Fibroblast of lung (primary cell): ENCODE data around the gene WWOX. TPM values are rescaled to one million over a fixed set of nuclear protein-coding genes. Genes with fewer than 3 reads are reported as not detected.

Experiments
- DNase-seq, 2 donors: peaks; one replicate each; pipeline versions ENCODE4 v3.0.0 to v3.0.0-alpha.2; 2010; ENCODE audit warnings: low read depth in 2 of 2
- H2AFZ ChIP-seq: 2 replicates; pipeline ENCODE4 v1.5.1; 2012; ENCODE audit warnings: low read length, control low read depth, inconsistent platforms
- H3K27ac ChIP-seq: 2 replicates; pipeline ENCODE4 v1.5.1; 2011; ENCODE audit warnings: low read length, control low read depth; ENCODE audit not compliant: insufficient read depth
- H3K27me3 ChIP-seq: 2 replicates; pipeline ENCODE4 v1.5.1; 2011; ENCODE audit warnings: mild to moderate bottlenecking, low read length; ENCODE audit not compliant: control insufficient read depth, insufficient read depth
- H3K36me3 ChIP-seq: 2 replicates; pipeline ENCODE4 v1.5.1; 2011; ENCODE audit warnings: low read length; ENCODE audit not compliant: control insufficient read depth, insufficient read depth
- H3K4me1 ChIP-seq: 2 replicates; pipeline ENCODE4 v1.5.1; 2011; ENCODE audit warnings: low read length; ENCODE audit not compliant: control insufficient read depth, insufficient read depth; ENCODE audit errors: extremely low read depth
- H3K4me2 ChIP-seq: 2 replicates; pipeline ENCODE4 v1.5.1; 2011; ENCODE audit warnings: low read length, control low read depth; ENCODE audit not compliant: insufficient read depth; ENCODE audit errors: extremely low read depth
- H3K4me3 ChIP-seq, 4 experiments: fragments of 200-600 bp in 1 of 4; sonication (generic) in 1 of 4; replicated peaks in 1 of 4; 2 replicates each; pipeline ENCODE4 v1.5.1; 2011 to 2016; ENCODE audit warnings: low read length in 4 of 4, low read depth in 3 of 4, mild to moderate bottlenecking in 3 of 4, control low read depth in 2 of 4, inconsistent platforms in 1 of 4, mixed read lengths in 1 of 4; ENCODE audit not compliant: insufficient read depth in 1 of 4; ENCODE audit errors: control extremely low read depth in 1 of 4
- H3K79me2 ChIP-seq: 2 replicates; pipeline ENCODE4 v1.5.1; 2012; ENCODE audit warnings: mild to moderate bottlenecking, low read length, inconsistent platforms; ENCODE audit not compliant: control insufficient read depth, insufficient read depth
- H3K9ac ChIP-seq: 2 replicates; pipeline ENCODE4 v1.5.1; 2011; ENCODE audit warnings: mild to moderate bottlenecking, low read length, control low read depth; ENCODE audit not compliant: insufficient read depth
- H3K9me3 ChIP-seq: 2 replicates; pipeline ENCODE4 v1.5.1; 2012; ENCODE audit warnings: low read depth, low read length; ENCODE audit not compliant: control insufficient read depth, insufficient read depth
- H4K20me1 ChIP-seq: 2 replicates; pipeline ENCODE4 v1.5.1; 2011; ENCODE audit warnings: low read length; ENCODE audit not compliant: control insufficient read depth, insufficient read depth; ENCODE audit errors: extremely low read depth
- CTCF ChIP-seq, 2 donors: IDR thresholded peaks in 1 of 2; conservative IDR thresholded peaks in 1 of 2; 1 replicate in 1 of 2; 2 replicates in 1 of 2; pipeline ENCODE4 v1.5.1; 2011 to 2012; ENCODE audit warnings: low read length in 2 of 2, control low read depth in 1 of 2, inconsistent platforms in 1 of 2, low read depth in 1 of 2, mild to moderate bottlenecking in 1 of 2
- EZH2 ChIP-seq: IDR thresholded peaks from 2 replicates; pipeline ENCODE4 v1.5.1; 2012; ENCODE audit warnings: low read length, control low read depth, mild to moderate bottlenecking; ENCODE audit errors: missing control alignments
- polyA plus RNA-seq, 2 donors: library from polyadenylated mRNA; depleted of rRNA in 1 of 2; stranded (reverse) in 1 of 2; unstranded in 1 of 2; fragments of >200 nt; gene quantifications; 2 replicates each; pipeline ENCODE4 v1.2.1, GENCODE V29; 2011 to 2012; ENCODE audit warnings: missing spikeins in 1 of 2
- total RNA-seq: library from RNA; depleted of rRNA; stranded (reverse); fragments of >200 nt; gene quantifications from 2 replicates; pipeline ENCODE4 v1.2.1, GENCODE V29; 2014

Gene WWOX
- total and polyA plus RNA-seq, 2 donors (not counting 1 experiment from before 2014, with no cell fraction given) = 5.6 to 16.3 TPM

DNA sequence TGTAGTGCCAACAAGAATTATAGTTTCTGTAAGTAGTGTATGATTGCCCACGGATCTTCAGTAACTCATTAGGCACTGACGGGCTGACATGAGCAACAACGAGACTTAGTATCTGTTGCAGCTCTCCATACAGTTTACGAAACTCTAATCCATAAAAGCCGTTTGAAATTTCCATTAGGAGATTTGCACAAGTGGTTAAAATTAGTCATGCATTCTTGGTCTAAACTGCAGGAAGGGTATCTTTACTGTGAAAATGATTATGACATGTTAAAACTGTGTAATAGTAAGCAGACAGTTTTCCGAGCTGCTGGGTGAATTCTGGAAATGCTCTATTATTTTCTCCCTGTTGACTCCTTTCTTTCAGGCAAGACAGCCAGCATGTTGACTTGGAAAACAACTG is 605.0 kb downstream of the WWOX start:
- Histone ChIP-seq H3K36me3 (no peaks in the 10 kb centered on the region), H3K27me3 (no peaks in the 10 kb centered on the region), H3K4me3 (no peak overlapping the region), H3K79me2 (no peaks in the 10 kb centered on the region), H3K27ac (no peak overlapping the region), H3K9me3 (no peaks in the 10 kb centered on the region), H3K9ac (no peak overlapping the region), H3K4me1 (no peaks in the 10 kb centered on the region), H3K4me2 (no peak overlapping the region), H2AFZ (no peak overlapping the region), H4K20me1 (no peaks in the 10 kb centered on the region)
- no peak for TF ChIP-seq CTCF (conservative IDR thresholded peaks at IDR 0.05 in 1 of 2, IDR thresholded peaks at IDR 0.05 in 1 of 2; ENCODE audit: low read depth in 1 of 2, low read length in 2 of 2)
- TF ChIP-seq EZH2 = no peak
- DNase-seq = peak; percentile 34 to 42

DNA sequence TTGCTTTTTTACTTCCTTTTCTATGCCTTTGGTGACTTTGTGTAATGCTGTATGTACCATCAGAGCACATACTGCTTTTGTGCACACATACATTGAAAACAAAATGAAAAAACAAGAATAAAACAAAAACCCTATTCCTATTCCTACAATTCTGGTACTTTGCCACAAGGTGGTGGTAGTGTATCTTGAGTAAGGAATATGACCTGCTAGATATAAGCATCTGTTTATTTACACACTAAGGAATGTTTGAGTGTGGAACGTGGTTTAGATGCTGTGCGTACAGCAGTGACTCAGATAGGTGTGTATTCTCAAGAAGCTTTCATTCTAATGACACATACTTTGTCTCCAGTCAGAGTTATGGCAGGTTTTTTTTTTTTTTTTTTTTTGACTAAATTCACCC is 606.2 kb downstream of the WWOX start:
- no peaks in the 10 kb centered on the region for H3K79me2 ChIP-seq
- no peak overlapping the region for H3K4me3 ChIP-seq
- no peaks in the 10 kb centered on the region for H3K27me3 ChIP-seq
- peak; percentile 40 to 55 for DNase-seq
- no peak overlapping the region for H2AFZ ChIP-seq
- no peaks in the 10 kb centered on the region for H3K36me3 ChIP-seq
- no peak overlapping the region for H3K4me2 ChIP-seq
- H3K4me1 ChIP-seq = no peaks in the 10 kb centered on the region
- no peaks in the 10 kb centered on the region for H3K9me3 ChIP-seq
- no peak overlapping the region for H3K9ac ChIP-seq
- TF ChIP-seq EZH2 (no peak), CTCF (conservative IDR thresholded peaks at IDR 0.05 in 1 of 2, IDR thresholded peaks at IDR 0.05 in 1 of 2; ENCODE audit: low read depth in 1 of 2, low read length in 2 of 2) (peak; percentile 7 to 51)
- no peak overlapping the region for H3K27ac ChIP-seq
- H4K20me1 ChIP-seq = no peaks in the 10 kb centered on the region

- Histone ChIP-seq H3K9me3 (no peaks in the 10 kb centered on the region), H3K36me3 (no peaks in the 10 kb centered on the region), H3K79me2 (no peaks in the 10 kb centered on the region), H2AFZ (no peak overlapping the region), H3K27me3 (no peaks in the 10 kb centered on the region), H3K4me3 (no peak overlapping the region), H3K27ac (no peak overlapping the region), H4K20me1 (no peaks in the 10 kb centered on the region), H3K9ac (no peak overlapping the region), H3K4me1 (no peaks in the 10 kb centered on the region), H3K4me2 (no peak overlapping the region)
- DNase-seq = no peak
- TF ChIP-seq CTCF (conservative IDR thresholded peaks at IDR 0.05 in 1 of 2, IDR thresholded peaks at IDR 0.05 in 1 of 2; ENCODE audit: low read depth in 1 of 2, low read length in 2 of 2) = no peak
- TF ChIP-seq EZH2 = no peak
Observed at GRCh38 chr16:78706637-78707036, 607.2 kb downstream of the WWOX start.
